Endothelial cell of umbilical vein (primary cell): ENCODE measurements around the gene TRAF3. TPM values are rescaled to one million over a fixed set of nuclear protein-coding genes. Genes with fewer than 3 reads are reported as not detected.
A peak's percentile ranks its signal among the peaks of the same experiment; 100 is the strongest.

Source experiments
- BruUV-seq: library from RNA; stranded (reverse); fragments of 400-500 nt; replicated peaks from 2 replicates; lab custom pipeline; 2021; lab: Mats Ljungman, UMichigan
- CTCF ChIA-PET: fragments of 300-600, 350-600 bp; sonication (Branson Sonifier 250); formaldehyde crosslinking; loops from one replicate; lab custom pipeline; 2021; ENCODE audit warnings: antibody characterized with exemption, inconsistent platforms; lab: Charles Lee
- POLR2A ChIA-PET: fragments of 300-600, 350-600 bp; sonication (Branson Sonifier 250); formaldehyde crosslinking; loops from one replicate; lab custom pipeline; 2021; ENCODE audit warnings: antibody characterized with exemption, inconsistent platforms; lab: Charles Lee
- DNase-seq: peaks from one replicate; pipeline ENCODE4 v3.0.0-alpha.2; 2011; ENCODE audit warnings: low read depth, low spot score
- FAIRE-seq: peaks from 2 replicates; lab custom pipeline; 2011; peaks lifted over from hg19 to GRCh38; lab: Jason Lieb, UNC
- H2AFZ ChIP-seq: 2 replicates; pipeline ENCODE4 v1.6.0; 2012; ENCODE audit warnings: low read depth, low read length, control low read depth, inconsistent platforms
- H3K27ac ChIP-seq: 2 replicates; pipeline ENCODE4 v1.5.1; 2011; ENCODE audit warnings: low read depth, mild to moderate bottlenecking, control low read depth, low read length, moderate library complexity; ENCODE audit not compliant: insufficient read depth
- H3K27me3 ChIP-seq, 2 experiments: 2 replicates each; pipeline versions ENCODE4 v1.6.0 to v1.6.1; 2011; ENCODE audit warnings: low read length in 2 of 2, mixed read lengths in 1 of 2; ENCODE audit not compliant: control insufficient read depth in 2 of 2, insufficient read depth in 2 of 2
- H3K36me3 ChIP-seq, 2 experiments: 2 replicates in 1 of 2; 3 replicates in 1 of 2; pipeline ENCODE4 v1.5.1; 2011; ENCODE audit warnings: low read length in 2 of 2, mild to moderate bottlenecking in 1 of 2, moderate library complexity in 1 of 2; ENCODE audit not compliant: control insufficient read depth in 2 of 2, insufficient read depth in 2 of 2; ENCODE audit errors: extremely low read depth in 1 of 2
- H3K4me1 ChIP-seq: 3 replicates; pipeline ENCODE4 v1.5.1; 2011; ENCODE audit warnings: mild to moderate bottlenecking, low read length; ENCODE audit not compliant: control insufficient read depth, insufficient read depth; ENCODE audit errors: extremely low read depth
- H3K4me2 ChIP-seq: 2 replicates; pipeline ENCODE4 v1.6.1; 2011; ENCODE audit warnings: low read length, control low read depth, mixed read lengths; ENCODE audit not compliant: insufficient read depth
- H3K4me3 ChIP-seq, 3 experiments: fragments of 200-600 bp in 1 of 3; sonication (generic), shearing (Covaris generic) in 1 of 3; replicated peaks in 1 of 3; 2 replicates each; pipeline ENCODE4 v1.5.1; 2011 to 2016; ENCODE audit warnings: control low read depth in 3 of 3, low read length in 3 of 3, mild to moderate bottlenecking in 2 of 3, inconsistent platforms in 1 of 3, low read depth in 1 of 3, moderate library complexity in 1 of 3; ENCODE audit not compliant: insufficient read depth in 1 of 3
- H3K79me2 ChIP-seq: 2 replicates; pipeline ENCODE4 v1.6.0; 2012; ENCODE audit warnings: low read length, inconsistent platforms; ENCODE audit not compliant: control insufficient read depth, insufficient read depth
- H3K9ac ChIP-seq: replicated peaks from 2 replicates; pipeline ENCODE3; 2011; ENCODE audit warnings: low read length, control low read depth; ENCODE audit not compliant: insufficient read depth; ENCODE audit errors: extremely low read depth
- H3K9me1 ChIP-seq: replicated peaks from 3 replicates; pipeline ENCODE4 v1.6.0; 2011; ENCODE audit warnings: mild to moderate bottlenecking, low read length; ENCODE audit not compliant: control insufficient read depth, insufficient read depth; ENCODE audit errors: extremely low read depth
- H3K9me3 ChIP-seq: replicated peaks from 2 replicates; pipeline ENCODE4 v1.5.1; 2012; ENCODE audit warnings: low read length, inconsistent platforms; ENCODE audit not compliant: control insufficient read depth, insufficient read depth
- H4K20me1 ChIP-seq: replicated peaks from 2 replicates; pipeline ENCODE3; 2011; ENCODE audit warnings: mild to moderate bottlenecking, low read length; ENCODE audit not compliant: control insufficient read depth, insufficient read depth; ENCODE audit errors: extremely low read depth
- dilution Hi-C: fragments of 300-500 bp; cut with MboI; formaldehyde crosslinking; loops from one replicate; pipeline ENCODE4 v1.15.0; 2019; ENCODE audit warnings: low sequenced_read_pairs; ENCODE audit not compliant: extremely low pct_ligation_motif_present
- intact Hi-C: fragments of 100-400 bp; cut with micrococcal nuclease; formaldehyde crosslinking; loops from one replicate; pipeline ENCODE4 v1.10.0; 2022
- polyA plus RNA-seq, 4 experiments: library from polyadenylated mRNA; depleted of rRNA in 3 of 4; stranded (reverse) in 3 of 4; unstranded in 1 of 4; fragments of >200 nt; gene quantifications; 2 replicates each; pipeline versions ENCODE4 v1.2.1 to v1.2.3, GENCODE V29; 2011 to 2012; ENCODE audit warnings: missing spikeins in 1 of 4
- total RNA-seq: library from RNA; stranded (reverse); gene quantifications from 2 replicates; pipeline ENCODE4 v1.2.3, GENCODE V29; 2021
- TF ChIP-seq, protein P1 (sequence below): IDR thresholded peaks from 2 replicates; pipeline ENCODE4 v1.6.1; 2011; ENCODE audit not compliant: insufficient read depth, insufficient read length
- TF ChIP-seq, protein P2 (sequence below), 2 donors: IDR thresholded peaks; 1 replicate in 1 of 2; 2 replicates in 1 of 2; pipeline ENCODE4 v1.5.1; 2011; ENCODE audit warnings: low read length in 2 of 2, mild to moderate bottlenecking in 2 of 2, moderate library complexity in 2 of 2, control low read depth in 1 of 2, inconsistent platforms in 1 of 2, low read depth in 1 of 2; ENCODE audit not compliant: insufficient read depth in 1 of 2; ENCODE audit errors: extremely low read depth in 1 of 2

TRAF3 gene
- total and polyA plus RNA-seq, 2 donors (not counting 3 experiments of a cell fraction or from before 2014, with no cell fraction given), result 14.4 to 27.6 TPM

- peaks cover 16% of the 10 kb centered on the region for H3K4me1 ChIP-seq
- H4K20me1 ChIP-seq, result no peaks in the 10 kb centered on the region
- H3K9me3 ChIP-seq, result no peaks in the 10 kb centered on the region
- H3K36me3 ChIP-seq, result no peaks in the 10 kb centered on the region
- H3K27me3 ChIP-seq, result no peaks in the 10 kb centered on the region
- no peak overlapping the region for H3K9ac ChIP-seq
- H3K4me2 ChIP-seq, result no peak overlapping the region
- CTCF ChIA-PET, result interaction anchor here (0.5 to 4.9 kb wide), 18 partner anchors 9 to 246 kb away, joined by 3 to 77 read pairs (median 4); partner anchors contain the start of gene AMN
- peak; percentile 87 for FAIRE-seq
- no TSS peak for BruUV-seq
- no peak overlapping the region for H3K27ac ChIP-seq
- intact Hi-C loops, result loop anchor here (1.0 to 5.0 kb wide), 2 partner anchors 144 to 182 kb away; partner anchors contain the start of gene RCOR1
- peak; percentile 69 for DNase-seq
- no peak overlapping the region for H2AFZ ChIP-seq
- no peak overlapping the region for H3K4me3 ChIP-seq
- TF ChIP-seq, protein P1, sequence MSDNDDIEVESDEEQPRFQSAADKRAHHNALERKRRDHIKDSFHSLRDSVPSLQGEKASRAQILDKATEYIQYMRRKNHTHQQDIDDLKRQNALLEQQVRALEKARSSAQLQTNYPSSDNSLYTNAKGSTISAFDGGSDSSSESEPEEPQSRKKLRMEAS, result no peak
- TF ChIP-seq, protein P2, sequence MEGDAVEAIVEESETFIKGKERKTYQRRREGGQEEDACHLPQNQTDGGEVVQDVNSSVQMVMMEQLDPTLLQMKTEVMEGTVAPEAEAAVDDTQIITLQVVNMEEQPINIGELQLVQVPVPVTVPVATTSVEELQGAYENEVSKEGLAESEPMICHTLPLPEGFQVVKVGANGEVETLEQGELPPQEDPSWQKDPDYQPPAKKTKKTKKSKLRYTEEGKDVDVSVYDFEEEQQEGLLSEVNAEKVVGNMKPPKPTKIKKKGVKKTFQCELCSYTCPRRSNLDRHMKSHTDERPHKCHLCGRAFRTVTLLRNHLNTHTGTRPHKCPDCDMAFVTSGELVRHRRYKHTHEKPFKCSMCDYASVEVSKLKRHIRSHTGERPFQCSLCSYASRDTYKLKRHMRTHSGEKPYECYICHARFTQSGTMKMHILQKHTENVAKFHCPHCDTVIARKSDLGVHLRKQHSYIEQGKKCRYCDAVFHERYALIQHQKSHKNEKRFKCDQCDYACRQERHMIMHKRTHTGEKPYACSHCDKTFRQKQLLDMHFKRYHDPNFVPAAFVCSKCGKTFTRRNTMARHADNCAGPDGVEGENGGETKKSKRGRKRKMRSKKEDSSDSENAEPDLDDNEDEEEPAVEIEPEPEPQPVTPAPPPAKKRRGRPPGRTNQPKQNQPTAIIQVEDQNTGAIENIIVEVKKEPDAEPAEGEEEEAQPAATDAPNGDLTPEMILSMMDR (IDR thresholded peaks at IDR 0.05; ENCODE audit: extremely low read depth in 1 of 2, insufficient read depth in 1 of 2, low read depth in 1 of 2, low read length in 2 of 2), result peak; percentile 66 to 86
- dilution Hi-C loops, result no loop called here
- POLR2A ChIA-PET, result no interaction called here
- H3K79me2 ChIP-seq, result peaks cover 16% of the 10 kb centered on the region
- H3K9me1 ChIP-seq, result no peaks in the 10 kb centered on the region
These were observed 2.7 kb upstream of the TRAF3 start for GRCh38 chr14:102774391-102775153.
